Transverse colon (tissue), 3 donors: Measurements from ENCODE around the gene TAF1C.

Source experiments
- EP300 ChIP-seq: sonication (generic); formaldehyde crosslinking; IDR thresholded peaks from one replicate; pipeline ENCODE4 v1.6.1; 2017; ENCODE audit warnings: antibody characterized with exemption, low read depth
- POLR2A ChIP-seq: fragments of 450-650 bp; IDR thresholded peaks from one replicate; pipeline ENCODE4 v1.6.1; 2016; ENCODE audit warnings: antibody characterized with exemption, mild to moderate bottlenecking, moderate library complexity
- TF ChIP-seq, protein P1 (sequence below), 5 experiments: fragments of 200-600 bp in 3 of 5; fragments of 450-650 bp in 2 of 5; sonication (generic) in 3 of 5; IDR thresholded peaks; 1 replicate in 2 of 5; 2 replicates in 3 of 5; pipeline ENCODE4 v1.5.1; 2016 to 2017; ENCODE audit warnings: antibody characterized with exemption in 5 of 5, inconsistent platforms in 3 of 5, mild to moderate bottlenecking in 2 of 5, moderate library complexity in 1 of 5

DNA sequence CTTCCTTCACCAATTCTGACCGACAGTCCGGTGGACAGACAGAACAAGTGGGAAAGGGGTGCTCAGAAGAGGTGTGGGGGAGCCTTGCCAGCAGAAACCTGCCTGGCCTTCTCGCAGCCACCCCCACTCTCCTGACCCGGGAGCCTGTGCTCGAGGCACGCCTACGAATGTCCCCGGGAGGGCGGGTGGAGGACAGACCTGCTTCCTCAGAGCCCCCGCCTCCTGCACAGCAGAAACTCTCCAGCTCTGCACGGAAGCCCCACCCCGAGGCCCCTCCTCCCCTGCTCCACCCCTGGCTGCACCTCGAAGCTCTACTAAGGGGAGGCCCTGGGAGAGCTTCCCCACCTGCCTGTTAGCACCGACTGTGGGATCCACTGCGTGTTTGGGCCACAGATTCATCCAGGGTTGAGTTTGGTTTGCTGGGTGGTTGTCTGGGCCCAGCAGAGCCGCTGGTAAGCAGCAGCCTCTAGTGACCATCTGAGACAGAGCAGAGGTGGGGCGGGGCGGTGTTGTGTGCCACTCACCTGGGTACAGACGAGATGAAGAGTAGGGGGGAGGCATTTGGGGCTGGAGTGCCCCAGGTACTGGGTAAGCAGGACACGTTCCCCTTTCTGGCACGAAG lies 6.2 kb downstream of the TAF1C start:
- TF ChIP-seq, protein P1, sequence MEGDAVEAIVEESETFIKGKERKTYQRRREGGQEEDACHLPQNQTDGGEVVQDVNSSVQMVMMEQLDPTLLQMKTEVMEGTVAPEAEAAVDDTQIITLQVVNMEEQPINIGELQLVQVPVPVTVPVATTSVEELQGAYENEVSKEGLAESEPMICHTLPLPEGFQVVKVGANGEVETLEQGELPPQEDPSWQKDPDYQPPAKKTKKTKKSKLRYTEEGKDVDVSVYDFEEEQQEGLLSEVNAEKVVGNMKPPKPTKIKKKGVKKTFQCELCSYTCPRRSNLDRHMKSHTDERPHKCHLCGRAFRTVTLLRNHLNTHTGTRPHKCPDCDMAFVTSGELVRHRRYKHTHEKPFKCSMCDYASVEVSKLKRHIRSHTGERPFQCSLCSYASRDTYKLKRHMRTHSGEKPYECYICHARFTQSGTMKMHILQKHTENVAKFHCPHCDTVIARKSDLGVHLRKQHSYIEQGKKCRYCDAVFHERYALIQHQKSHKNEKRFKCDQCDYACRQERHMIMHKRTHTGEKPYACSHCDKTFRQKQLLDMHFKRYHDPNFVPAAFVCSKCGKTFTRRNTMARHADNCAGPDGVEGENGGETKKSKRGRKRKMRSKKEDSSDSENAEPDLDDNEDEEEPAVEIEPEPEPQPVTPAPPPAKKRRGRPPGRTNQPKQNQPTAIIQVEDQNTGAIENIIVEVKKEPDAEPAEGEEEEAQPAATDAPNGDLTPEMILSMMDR (IDR thresholded peaks at IDR 0.05): no peak
- TF ChIP-seq EP300: no peak
- TF ChIP-seq POLR2A: no peak
